Body of pancreas (tissue), 4 donors: ENCODE results near the gene PACRG. TPM values are rescaled to one million over a fixed set of nuclear protein-coding genes. Genes with fewer than 3 reads are reported as not detected.

Source experiments
- ATAC-seq: fragments of 150-250 bp; one replicate; pipeline ENCODE4 v1.9.1; 2016
- DNase-seq, 4 donors: peaks; one replicate each; pipeline ENCODE4 v3.0.0-alpha.2; 2019
- H3K27ac ChIP-seq, 4 donors: fragments of 200-600 bp; sonication (generic); 1 replicate in 3 of 4; 2 replicates in 1 of 4; pipeline versions ENCODE4 v1.5.1 to v1.6.1; 2016 to 2019; ENCODE audit warnings: mild to moderate bottlenecking in 1 of 4, mixed read lengths in 1 of 4, moderate library complexity in 1 of 4
- H3K27me3 ChIP-seq, 2 donors: fragments of 200-600 bp; sonication (generic); one replicate each; pipeline ENCODE4 v1.6.0; 2016; ENCODE audit warnings: mild to moderate bottlenecking in 1 of 2
- H3K36me3 ChIP-seq, 2 donors: fragments of 200-600 bp; sonication (generic); replicated peaks in 1 of 2; 2 replicates each; pipeline ENCODE4 v1.5.1; 2016; ENCODE audit warnings: low read depth in 2 of 2; ENCODE audit not compliant: insufficient read depth in 1 of 2
- H3K4me1 ChIP-seq: fragments of 200-600 bp; sonication (generic); one replicate; pipeline ENCODE4 v1.6.0; 2016
- H3K4me3 ChIP-seq, 2 donors: fragments of 200-600 bp; sonication (generic); 1 replicate in 1 of 2; 2 replicates in 1 of 2; pipeline ENCODE4 v1.5.1; 2016 to 2019
- H3K9me3 ChIP-seq, 3 donors: fragments of 200-600 bp; sonication (generic); 1 replicate in 2 of 3; 2 replicates in 1 of 3; pipeline ENCODE4 v1.5.1; 2016
- CTCF ChIP-seq, 7 experiments: fragments of 450-650 bp in 4 of 7; fragments of 200-600 bp in 3 of 7; sonication (generic) in 3 of 7; IDR thresholded peaks; one replicate each; pipeline ENCODE4 v1.5.1; 2016 to 2019; ENCODE audit warnings: antibody characterized with exemption in 7 of 7
- POLR2A ChIP-seq, 3 donors: fragments of 450-650 bp; IDR thresholded peaks; one replicate each; pipeline ENCODE4 v1.6.1; 2016; ENCODE audit warnings: antibody characterized with exemption in 3 of 3, mild to moderate bottlenecking in 2 of 3
- WGBS, 2 donors: methylation state at CpG; one replicate each; pipeline ENCODE4 v1.1.5; 2017; 5-methylcytosine and 5-hydroxymethylcytosine counted together
- intact Hi-C: fragments of 100-400 bp; cut with DNase I; formaldehyde crosslinking; loops from one replicate; pipeline ENCODE4 v1.15.1; 2023
- total RNA-seq, 2 donors: library from RNA; depleted of rRNA; stranded (reverse); fragments of >200 nt; gene quantifications; one replicate each; pipeline ENCODE4 v1.1.0, GENCODE V29; 2016

The PACRG gene
- total RNA-seq, 2 donors from 2014 or later: 7.8 to 10.9 TPM

DNA sequence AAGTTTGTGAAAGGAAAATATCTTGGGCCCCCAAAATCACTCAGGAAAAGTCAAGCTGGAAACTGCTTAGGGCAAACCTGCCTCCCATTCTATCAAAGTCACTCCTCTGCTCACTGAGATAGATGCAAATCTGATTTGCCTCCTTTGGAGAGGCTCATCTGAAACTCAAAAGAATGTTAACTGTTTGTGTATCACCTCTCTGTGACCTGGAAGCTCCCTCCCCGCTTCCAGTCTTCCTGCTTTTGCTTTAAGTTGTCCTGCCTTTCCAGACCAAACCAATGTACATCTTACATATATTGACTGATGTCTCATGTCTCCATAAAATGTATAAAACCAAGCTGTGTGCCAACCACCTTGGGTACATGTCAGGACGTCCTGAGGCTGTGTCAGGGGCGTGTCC, 355.4 kb downstream of the PACRG start:
- no peak overlapping the region for H3K27ac ChIP-seq
- ATAC-seq (no peak), DNase-seq (no peak)
- H3K9me3 ChIP-seq: no peaks in the 10 kb centered on the region
- TF ChIP-seq POLR2A (IDR thresholded peaks at IDR 0.05) (no peak), CTCF (IDR thresholded peaks at IDR 0.05) (no peak)
- no peaks in the 10 kb centered on the region for H3K27me3 ChIP-seq
- intact Hi-C loops: no loop called here
- no peak overlapping the region for H3K4me3 ChIP-seq
- no peaks in the 10 kb centered on the region for H3K36me3 ChIP-seq
- WGBS, 2 donors: 52 to 63% methylated on average over 3 of the region's 3 CpGs
- H3K4me1 ChIP-seq: no peaks in the 10 kb centered on the region

GRCh38 chr6:163085426-163085825, 357.7 kb downstream of the PACRG start:
- no peaks in the 10 kb centered on the region for H3K9me3 ChIP-seq
- DNase-seq: no peak
- no peaks in the 10 kb centered on the region for H3K4me1 ChIP-seq
- no peak overlapping the region for H3K27ac ChIP-seq
- no peak for TF ChIP-seq CTCF (IDR thresholded peaks at IDR 0.05)
- no peak for TF ChIP-seq POLR2A (IDR thresholded peaks at IDR 0.05)
- intact Hi-C loops: no loop called here
- no peak overlapping the region for H3K4me3 ChIP-seq
- no peak for ATAC-seq
- H3K27me3 ChIP-seq: no peaks in the 10 kb centered on the region
- WGBS, 2 donors: 57 to 68% methylated on average over 5 of the region's 5 CpGs
- no peaks in the 10 kb centered on the region for H3K36me3 ChIP-seq

GRCh38 chr6:163085861-163086623, 358.3 kb downstream of the PACRG start:
- WGBS, 2 donors: 67 to 72% methylated on average over 8 of the region's 8 CpGs
- Histone ChIP-seq H3K36me3 (no peaks in the 10 kb centered on the region), H3K9me3 (no peaks in the 10 kb centered on the region), H3K27ac (no peak overlapping the region), H3K4me1 (no peaks in the 10 kb centered on the region), H3K27me3 (no peaks in the 10 kb centered on the region), H3K4me3 (no peak overlapping the region)
- intact Hi-C loops: no loop called here
- ATAC-seq (no peak), DNase-seq (no peak)
- TF ChIP-seq CTCF (IDR thresholded peaks at IDR 0.05) (no peak), POLR2A (IDR thresholded peaks at IDR 0.05) (no peak)

DNA sequence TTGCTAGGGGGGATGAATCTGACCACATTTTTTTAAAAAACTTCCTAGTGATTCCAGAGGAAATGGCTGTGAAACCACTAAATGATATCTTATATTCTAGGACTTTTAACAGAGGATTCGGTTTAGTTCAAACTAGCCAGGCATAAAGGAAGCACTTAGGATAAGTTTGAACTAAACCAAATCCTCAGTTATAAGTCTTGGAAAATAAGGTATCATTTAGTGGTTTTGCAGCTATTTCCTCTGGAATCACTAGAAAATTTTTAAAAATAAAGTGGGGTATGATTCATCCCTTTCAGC, 358.8 kb downstream of the PACRG start:
- Histone ChIP-seq H3K4me1 (no peaks in the 10 kb centered on the region), H3K36me3 (no peaks in the 10 kb centered on the region), H3K4me3 (no peak overlapping the region), H3K27ac (no peak overlapping the region), H3K27me3 (no peaks in the 10 kb centered on the region), H3K9me3 (no peaks in the 10 kb centered on the region)
- WGBS, 2 donors: 71 to 79% methylated on average over 1 of the region's 1 CpG
- TF ChIP-seq POLR2A (IDR thresholded peaks at IDR 0.05) (no peak), CTCF (IDR thresholded peaks at IDR 0.05) (no peak)
- intact Hi-C loops: no loop called here
- DNase-seq (no peak), ATAC-seq (no peak)

DNA sequence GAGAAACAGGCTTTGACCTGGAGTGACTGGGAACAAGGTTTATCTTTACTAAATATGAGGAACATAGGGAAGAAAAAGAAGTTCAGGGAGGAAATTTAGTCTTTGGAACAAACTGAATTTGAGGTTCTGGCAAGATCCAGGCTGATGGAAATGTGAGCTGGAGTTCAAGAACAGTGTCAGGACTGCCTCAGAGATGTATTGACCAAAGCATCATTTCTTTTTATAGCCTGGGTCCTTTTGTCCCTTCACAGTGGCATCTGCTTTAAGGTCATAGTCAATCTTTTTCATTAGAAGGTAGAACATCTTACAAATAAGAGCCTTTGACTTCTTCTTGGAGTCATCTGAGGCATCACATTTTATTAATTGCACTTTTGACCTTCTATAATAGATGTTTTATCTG, 360.2 kb downstream of the PACRG start:
- H3K36me3 ChIP-seq: no peaks in the 10 kb centered on the region
- intact Hi-C loops: no loop called here
- H3K9me3 ChIP-seq: no peaks in the 10 kb centered on the region
- no peak overlapping the region for H3K4me3 ChIP-seq
- no peak overlapping the region for H3K27ac ChIP-seq
- H3K4me1 ChIP-seq: no peaks in the 10 kb centered on the region
- TF ChIP-seq CTCF (IDR thresholded peaks at IDR 0.05) (no peak), POLR2A (IDR thresholded peaks at IDR 0.05) (no peak)
- DNase-seq: no peak
- no peaks in the 10 kb centered on the region for H3K27me3 ChIP-seq
- no peak for ATAC-seq
